Stimulated activated CD8-positive, alpha-beta memory T cell treated with anti-CD3 and anti-CD28 coated beads, Interleukin-15, amount 100 ng/mL, for 48 hours (primary cell): ENCODE results near the gene DTX1.
"Not testable (repeated sequence)": the region's sequence is repeated elsewhere in the genome, so short reads cannot be mapped to it uniquely, and the experiment has no call there.

Experiments
- DNase-seq, 2 donors: peaks; one replicate each; pipeline ENCODE4 v3.0.0-alpha.2; 2020; ENCODE audit warnings: low read depth in 2 of 2

DTX1 gene

GRCh38 chr12:113114447-113115178 lies 58.1 kb downstream of the DTX1 start:
- DNase-seq: no peak

GRCh38 chr12:113115455-113116126 lies 59.1 kb downstream of the DTX1 start:
- DNase-seq: no peak

GRCh38 chr12:113116875-113117274 lies 60.3 kb downstream of the DTX1 start:
- DNase-seq: no peak

GRCh38 chr12:113117684-113118083 lies 61.2 kb downstream of the DTX1 start:
- DNase-seq: not testable (repeated sequence)

GRCh38 chr12:113118142-113118541 lies 61.6 kb downstream of the DTX1 start:
- DNase-seq: no peak

GRCh38 chr12:113119980-113120669 lies 63.6 kb downstream of the DTX1 start:
- no peak for DNase-seq

- DNase-seq: no peak
These were observed 64.3 kb downstream of the DTX1 start for GRCh38 chr12:113120670-113121370.

GRCh38 chr12:113127791-113128199 lies 71.3 kb downstream of the DTX1 start:
- DNase-seq: no peak

GRCh38 chr12:113128802-113129663 lies 72.5 kb downstream of the DTX1 start:
- DNase-seq: no peak

- DNase-seq: no peak
These were observed 73.3 kb downstream of the DTX1 start for GRCh38 chr12:113129664-113130456.

GRCh38 chr12:113130457-113131135 lies 74.1 kb downstream of the DTX1 start:
- no peak for DNase-seq

- DNase-seq: no peak
These were observed 75.0 kb downstream of the DTX1 start for GRCh38 chr12:113131556-113131955.

- no peak for DNase-seq
These were observed 76.5 kb downstream of the DTX1 start for GRCh38 chr12:113133036-113133435.

GRCh38 chr12:113133666-113134065 lies 77.1 kb downstream of the DTX1 start:
- DNase-seq: no peak

- DNase-seq: no peak
These were observed 77.5 kb downstream of the DTX1 start for GRCh38 chr12:113134071-113134470.

GRCh38 chr12:113134521-113134951 lies 78.0 kb downstream of the DTX1 start:
- DNase-seq: no peak

GRCh38 chr12:113135178-113136127 lies 78.9 kb downstream of the DTX1 start, which contains the start of gene RASAL1:
Gene RASAL1, minus strand, starts transcription at chr12:113135761. Its CDS starts 299 bp downstream, at chr12:113135462.
- DNase-seq: peak; percentile 73 to 81
